NOMO-1 treated with DMSO at 0.1 percent for 48 hours (cell line): Measurements from ENCODE around the gene UTF1.
"Not testable (repeated sequence)": the region's sequence is repeated elsewhere in the genome, so short reads cannot be mapped to it uniquely, and the experiment has no call there.

Experiments
- DNase-seq: peaks from one replicate; lab custom pipeline; 2025; ENCODE audit not compliant: unreplicated experiment; lab: John Stamatoyannopoulos, UW

UTF1 gene

GRCh38 chr10:133261726-133262325 is 31.8 kb downstream of the UTF1 start:
- peak; percentile 57 for DNase-seq

GRCh38 chr10:133262696-133263095 is 32.7 kb downstream of the UTF1 start:
- no peak for DNase-seq

DNA sequence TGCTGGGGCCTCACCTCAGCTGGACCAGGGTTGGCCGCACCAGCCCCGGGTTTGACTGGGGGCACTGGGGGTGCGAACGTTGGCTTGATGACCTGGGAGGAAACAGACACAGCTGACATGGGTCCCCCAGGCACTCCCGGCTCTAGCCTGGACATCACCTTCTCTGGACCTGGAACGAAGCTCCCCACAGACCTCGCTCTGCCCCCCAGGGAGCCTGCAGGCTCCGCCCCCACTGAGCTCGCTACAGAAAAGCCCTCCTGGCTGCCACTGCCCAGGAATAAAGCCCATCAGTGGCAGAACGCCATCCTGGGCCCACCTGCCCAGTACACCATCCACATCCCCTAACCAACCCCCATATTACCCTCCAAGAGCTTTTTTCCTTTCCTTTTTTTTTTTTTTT is 33.7 kb downstream of the UTF1 start:
- DNase-seq = no peak

GRCh38 chr10:133264461-133264860 is 34.4 kb downstream of the UTF1 start:
- peak; percentile 26 for DNase-seq

GRCh38 chr10:133265052-133265451 is 35.0 kb downstream of the UTF1 start:
- not testable (repeated sequence) for DNase-seq

DNA sequence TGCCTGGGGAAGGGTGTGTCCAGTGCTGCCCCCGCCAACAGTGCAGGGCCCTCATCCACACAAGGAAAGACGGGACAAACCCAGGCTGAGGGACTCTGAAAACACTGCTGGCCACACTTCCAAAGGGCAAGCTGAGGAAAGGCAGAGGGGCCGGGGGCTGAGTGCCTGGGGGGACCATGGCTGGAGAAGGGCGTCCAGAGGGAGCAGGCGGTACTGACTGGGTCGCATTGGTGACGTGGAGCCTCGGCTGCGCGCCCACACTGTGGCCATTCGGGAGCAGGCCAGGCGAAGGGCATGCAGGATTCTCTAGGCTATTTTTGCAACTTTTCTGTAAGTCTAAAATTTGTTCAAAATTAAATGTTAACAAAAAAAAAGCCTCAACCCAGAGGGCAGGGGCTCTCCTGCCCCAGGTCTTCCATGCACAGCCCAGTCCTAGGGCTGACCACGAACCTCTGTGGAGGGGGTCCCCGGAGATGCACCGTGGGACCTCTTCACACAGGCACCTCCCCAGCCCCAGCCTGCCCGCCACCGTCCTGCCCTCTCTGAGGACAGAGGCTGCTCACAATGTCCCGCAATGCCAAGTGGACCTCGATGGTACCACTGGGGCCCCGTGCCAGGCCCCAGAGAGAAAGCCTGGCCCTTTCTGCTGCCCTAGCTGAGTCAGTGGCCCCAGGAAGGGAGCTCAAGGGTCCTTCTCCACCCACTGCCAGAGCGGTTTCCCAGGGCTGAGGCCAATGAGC is 36.2 kb downstream of the UTF1 start:
- DNase-seq = no peak

DNA sequence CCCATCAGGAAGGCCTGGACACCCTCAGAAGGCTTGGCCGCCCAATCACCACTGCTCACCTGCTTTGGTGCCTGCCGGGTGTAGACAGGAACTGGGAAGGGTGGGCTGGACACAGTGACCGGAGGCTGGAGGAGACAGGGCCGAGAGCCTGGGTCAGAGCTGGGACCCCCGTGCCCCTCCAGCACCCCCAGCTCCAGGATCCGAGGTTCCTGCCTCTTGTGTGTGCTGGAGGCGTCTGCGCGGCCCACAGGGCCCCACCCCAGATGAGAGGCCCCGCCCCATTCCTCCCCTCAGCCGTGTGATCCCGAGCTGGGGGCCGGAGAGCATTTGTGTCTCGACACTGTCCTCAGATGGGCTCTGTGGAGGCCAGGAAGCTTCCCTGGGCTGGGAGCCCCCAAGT is 37.3 kb downstream of the UTF1 start:
- no peak for DNase-seq

- DNase-seq = no peak
These were observed 37.8 kb downstream of the UTF1 start for GRCh38 chr10:133267829-133268228.

- DNase-seq = no peak
These were observed 38.5 kb downstream of the UTF1 start for GRCh38 chr10:133268532-133268931.

DNA sequence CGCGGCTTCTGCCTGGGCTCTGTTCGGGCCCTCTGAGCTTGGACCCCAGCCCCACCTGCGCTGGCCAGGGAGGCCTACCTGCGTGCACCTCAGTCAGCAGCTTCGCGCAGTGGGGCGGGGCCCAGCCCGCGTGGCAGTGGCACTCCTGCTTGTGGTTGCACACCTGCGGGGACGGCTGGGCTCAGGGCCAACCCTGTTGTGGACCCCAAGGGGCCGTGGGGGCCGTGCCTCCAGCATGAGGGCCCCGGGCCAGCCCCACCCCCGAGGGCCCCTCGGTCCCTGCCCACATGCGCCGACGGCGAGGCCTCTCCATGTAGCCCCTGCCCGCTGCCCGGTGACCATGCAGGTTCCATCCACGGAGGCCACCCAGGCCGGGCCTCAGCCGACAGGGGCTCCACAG is 39.4 kb downstream of the UTF1 start:
- DNase-seq = no peak

DNA sequence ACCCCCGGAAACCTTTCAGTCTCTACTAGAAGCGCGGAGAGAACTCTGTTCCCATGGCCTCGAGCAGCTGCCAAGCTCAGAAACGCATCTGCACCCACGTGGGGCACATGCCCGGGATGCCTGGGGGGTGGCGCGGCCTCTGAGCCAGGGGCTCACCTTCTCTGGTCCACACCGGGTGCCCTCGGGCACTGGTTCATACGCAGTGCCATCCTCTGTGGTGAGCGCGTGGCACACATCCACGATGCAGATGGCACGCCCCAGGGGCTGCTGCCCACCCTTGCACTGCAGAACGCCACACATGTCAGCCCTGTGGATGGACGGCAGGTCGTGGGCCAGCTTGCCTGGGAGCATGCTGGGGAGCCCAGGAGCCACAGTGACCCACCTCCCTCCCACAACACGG is 40.2 kb downstream of the UTF1 start:
- DNase-seq = no peak

DNA sequence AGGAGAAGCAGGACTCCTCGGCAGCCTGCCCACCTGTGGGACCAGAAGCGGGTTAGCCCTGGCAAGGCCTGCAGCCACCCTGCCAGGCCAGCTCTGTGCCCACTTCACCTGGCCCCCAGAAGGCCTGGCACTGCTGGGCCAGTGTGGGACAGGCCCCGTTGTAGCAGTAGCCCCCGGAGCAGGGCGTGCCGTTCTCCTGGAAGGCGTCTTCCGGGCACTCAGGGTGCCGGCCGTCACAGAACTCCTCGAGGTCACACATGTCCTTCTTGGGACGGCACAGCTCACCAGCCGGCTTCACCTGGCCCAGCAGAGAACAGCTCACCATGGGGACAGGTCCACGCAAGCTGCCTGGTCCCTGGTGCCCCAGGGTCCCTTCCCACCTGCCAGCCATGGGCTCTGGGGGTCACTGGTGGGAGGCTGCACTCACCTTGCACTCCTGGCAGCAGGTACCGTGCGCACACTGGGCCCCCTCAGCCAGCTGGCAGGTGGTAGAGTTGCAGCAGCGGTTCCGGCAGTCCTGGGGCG is 40.8 kb downstream of the UTF1 start:
- no peak for DNase-seq

GRCh38 chr10:133271521-133272300 is 41.7 kb downstream of the UTF1 start:
- DNase-seq = no peak

GRCh38 chr10:133272301-133272963 is 42.4 kb downstream of the UTF1 start:
- DNase-seq = no peak

GRCh38 chr10:133272964-133273420 is 43.0 kb downstream of the UTF1 start:
- no peak for DNase-seq

GRCh38 chr10:133273534-133274143 is 43.6 kb downstream of the UTF1 start:
- DNase-seq = no peak

GRCh38 chr10:133274751-133275683 is 45.0 kb downstream of the UTF1 start:
- DNase-seq = peak; percentile 70

DNA sequence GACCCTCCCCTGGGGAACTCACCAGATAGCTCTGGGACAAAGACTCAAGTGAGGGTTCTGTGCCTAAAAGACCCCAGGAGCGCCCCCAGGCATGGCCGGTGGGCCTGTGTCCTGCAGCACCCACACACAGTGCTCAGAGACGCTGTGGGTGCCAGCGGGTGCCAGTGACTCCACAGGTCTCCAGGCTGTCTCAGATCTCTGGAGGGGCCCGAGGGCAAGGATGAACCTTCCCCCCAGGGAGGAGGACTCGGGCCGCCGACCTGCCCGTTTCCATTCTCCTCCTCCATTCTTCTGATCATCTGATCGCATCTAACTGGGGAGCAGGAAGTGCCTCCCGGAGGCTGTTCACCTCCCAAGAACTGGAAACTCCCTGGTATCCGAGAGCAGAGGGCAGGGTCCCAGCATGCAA is 45.7 kb downstream of the UTF1 start:
- DNase-seq = no peak

DNA sequence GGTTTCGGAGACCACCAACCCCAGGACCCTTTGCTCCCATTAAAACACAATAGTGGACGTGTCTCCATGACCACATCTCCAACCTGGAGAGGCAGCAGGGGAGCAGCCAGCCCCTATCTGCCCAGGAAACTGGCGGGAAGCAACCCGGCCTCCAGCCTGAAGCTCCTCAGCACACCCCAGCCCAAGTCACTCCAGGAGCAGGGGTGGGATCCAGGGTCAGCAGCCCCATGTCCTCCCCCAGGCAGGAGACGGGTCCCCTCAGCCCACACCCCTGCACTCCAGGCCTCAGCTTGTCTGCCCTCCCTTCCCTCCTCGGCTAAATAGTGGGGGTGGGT is 46.0 kb downstream of the UTF1 start:
- no peak for DNase-seq
